HepG2 (cell line): ENCODE data around the gene RASL10A. TPM values are rescaled to one million over a fixed set of nuclear protein-coding genes. Genes with fewer than 3 reads are reported as not detected.

Experiments used
- ATAC-seq: fragments of 200-7000 bp; cut with Tn5 transposase; 3 replicates; pipeline ENCODE4 v1.9.1; 2020; ENCODE audit warnings: mild to moderate bottlenecking, moderate library complexity
- BruUV-seq: library from RNA; stranded (reverse); fragments of 400-500 nt; replicated peaks from 2 replicates; lab custom pipeline; 2021; lab: Mats Ljungman, UMichigan
- CTCF ChIA-PET: fragments of 300-600 bp; formaldehyde crosslinking; extraction: SDS; loops from one replicate; lab custom pipeline; 2021; ENCODE audit warnings: low total read pairs, inconsistent platforms, low intra/inter-chr PET ratio; lab: Yijun Ruan, JAX
- POLR2A ChIA-PET: fragments of 350-600 bp; sonication (Branson Sonifier 250); formaldehyde crosslinking; loops from one replicate; lab custom pipeline; 2020; ENCODE audit warnings: antibody characterized with exemption, inconsistent platforms; lab: Yijun Ruan, JAX
- DNase-seq: peaks from one replicate; pipeline ENCODE4 v3.0.0-alpha.2; 2015; ENCODE audit warnings: low spot score
- FAIRE-seq: peaks from 3 replicates; lab custom pipeline; 2011; peaks lifted over from hg19 to GRCh38; lab: Jason Lieb, UNC
- H2AFZ ChIP-seq: one replicate; pipeline ENCODE4 v1.6.1; 2011; ENCODE audit warnings: low read length, inconsistent platforms
- H3K27ac ChIP-seq: fragments of 300-600 bp; 3 replicates; pipeline ENCODE4 v1.8.0; 2011; ENCODE audit warnings: mixed run types, mild to moderate bottlenecking, mixed read lengths, low read length, inconsistent platforms; ENCODE audit not compliant: insufficient read depth; ENCODE audit errors: extremely low read length
- H3K27me3 ChIP-seq, 2 experiments: fragments of 200-600 bp in 1 of 2; 2 replicates in 1 of 2; 3 replicates in 1 of 2; pipeline versions ENCODE4 v1.6.0 to v1.8.0; 2011; ENCODE audit warnings: low read length in 2 of 2, mild to moderate bottlenecking in 2 of 2, moderate library complexity in 2 of 2, inconsistent platforms in 1 of 2; ENCODE audit not compliant: insufficient read depth in 2 of 2, control insufficient read depth in 1 of 2
- H3K36me3 ChIP-seq, 2 experiments: fragments of 200-600 bp in 1 of 2; replicated peaks in 1 of 2; 2 replicates in 1 of 2; 3 replicates in 1 of 2; pipeline versions ENCODE4 v1.5.1 to v1.8.0; 2011; ENCODE audit warnings: low read length in 2 of 2, inconsistent platforms in 1 of 2; ENCODE audit not compliant: insufficient read depth in 2 of 2, control insufficient read depth in 1 of 2
- H3K4me1 ChIP-seq: 2 replicates; pipeline ENCODE4 v1.5.1; 2012; ENCODE audit warnings: low read length, inconsistent platforms; ENCODE audit not compliant: insufficient read depth
- H3K4me2 ChIP-seq: 2 replicates; pipeline ENCODE4 v1.6.0; 2011; ENCODE audit warnings: low read depth, low read length, inconsistent platforms
- H3K4me3 ChIP-seq, 3 experiments: fragments of 200-600 bp in 1 of 3; sonication (generic), shearing (Covaris generic) in 1 of 3; replicated peaks in 1 of 3; 2 replicates each; pipeline ENCODE4 v1.5.1; 2011 to 2016; ENCODE audit warnings: low read length in 3 of 3, inconsistent platforms in 2 of 3, low read depth in 2 of 3, mild to moderate bottlenecking in 2 of 3, control low read depth in 1 of 3, mixed read lengths in 1 of 3; ENCODE audit not compliant: insufficient read depth in 1 of 3
- H3K79me2 ChIP-seq: one replicate; pipeline ENCODE4 v1.6.1; 2011; ENCODE audit warnings: low read length, inconsistent platforms; ENCODE audit not compliant: insufficient read depth
- H3K9ac ChIP-seq: 2 replicates; pipeline ENCODE4 v1.6.0; 2011; ENCODE audit warnings: mild to moderate bottlenecking, low read depth, low read length, inconsistent platforms; ENCODE audit not compliant: insufficient read depth
- H3K9me3 ChIP-seq: 2 replicates; pipeline ENCODE4 v1.5.1; 2012; ENCODE audit warnings: mild to moderate bottlenecking, low read length
- H4K20me1 ChIP-seq: 2 replicates; pipeline ENCODE4 v1.6.0; 2011; ENCODE audit warnings: inconsistent platforms, mild to moderate bottlenecking, low read length, moderate library complexity; ENCODE audit not compliant: insufficient read depth
- AGO1 ChIP-seq: fragments of 200-400 bp; formaldehyde crosslinking; IDR thresholded peaks from 2 replicates; pipeline ENCODE4 v1.6.1; 2017; ENCODE audit warnings: mild to moderate bottlenecking, low read depth, low read length, moderate library complexity; ENCODE audit not compliant: poor library complexity, severe bottlenecking
- HMGA1 ChIP-seq: sonication (generic); formaldehyde crosslinking; conservative IDR thresholded peaks from 2 replicates; pipeline ENCODE4 v1.4.0; 2020; ENCODE audit warnings: missing genetic modification reagents
- HNRNPLL ChIP-seq: fragments of 200-400 bp; formaldehyde crosslinking; IDR thresholded peaks from 2 replicates; pipeline ENCODE4 v1.6.1; 2017; ENCODE audit warnings: mild to moderate bottlenecking, low read depth, low read length; ENCODE audit not compliant: poor library complexity, severe bottlenecking
- TERF1 ChIP-seq: sonication (generic); formaldehyde crosslinking; IDR thresholded peaks from 2 replicates; pipeline ENCODE4 v1.8.0; 2022; ENCODE audit warnings: mild to moderate bottlenecking, missing genetic modification reagents, moderate library complexity
- ZFP91 ChIP-seq: sonication (generic); formaldehyde crosslinking; IDR thresholded peaks from 2 replicates; pipeline ENCODE4 v1.9.0; 2022; ENCODE audit warnings: missing genetic modification reagents, mild to moderate bottlenecking, borderline replicate concordance
- ZFX ChIP-seq: sonication (generic); formaldehyde crosslinking; IDR thresholded peaks from 2 replicates; pipeline ENCODE4 v1.4.0; 2020; ENCODE audit warnings: mild to moderate bottlenecking, low read depth, missing genetic modification reagents, moderate library complexity
- ZNF10 ChIP-seq: sonication (generic); formaldehyde crosslinking; IDR thresholded peaks from 2 replicates; pipeline ENCODE4 v1.4.0; 2020; ENCODE audit warnings: mild to moderate bottlenecking, low read depth, missing genetic modification reagents, borderline replicate concordance
- ZNF556 ChIP-seq: sonication (generic); formaldehyde crosslinking; IDR thresholded peaks from 2 replicates; pipeline ENCODE4 v1.4.0; 2020; ENCODE audit warnings: mild to moderate bottlenecking, missing genetic modification reagents, borderline replicate concordance
- ZNF768 ChIP-seq: sonication (generic); formaldehyde crosslinking; IDR thresholded peaks from 2 replicates; pipeline ENCODE4 v1.4.0; 2020; ENCODE audit warnings: missing genetic modification reagents
- ZNF777 ChIP-seq: sonication (generic); formaldehyde crosslinking; IDR thresholded peaks from 2 replicates; pipeline ENCODE4 v1.4.0; 2020; ENCODE audit warnings: missing genetic modification reagents
- ZNF788 ChIP-seq: sonication (generic); formaldehyde crosslinking; IDR thresholded peaks from 2 replicates; pipeline ENCODE4 v1.5.0; 2020; ENCODE audit warnings: mild to moderate bottlenecking, missing genetic modification reagents, borderline replicate concordance
- WGBS: methylation state at CpG from one replicate; pipeline ENCODE4 v1.1.6; 2017; ENCODE audit warnings: low lambda C conversion rate; 5-methylcytosine and 5-hydroxymethylcytosine counted together
- in situ Hi-C: cut with HindIII; loops from 2 replicates; pipeline ENCODE4 v1.10.0; 2017; ENCODE audit warnings: low pct_unique_long_range_greater_than_20kb; ENCODE audit not compliant: extremely low pct_ligation_motif_present
- intact Hi-C: fragments of 100-400 bp; cut with micrococcal nuclease; formaldehyde crosslinking; loops from one replicate; pipeline ENCODE4 v1.10.0; 2022; ENCODE audit not compliant: unreplicated experiment
- polyA plus RNA-seq, 8 experiments: library from polyadenylated mRNA; depleted of rRNA in 3 of 8; stranded (reverse) in 7 of 8; unstranded in 1 of 8; fragments of >200 nt; fragmentation: Illumina TruSeq in 4 of 8; extraction: Trizol in 4 of 8; gene quantifications; 2 replicates each; pipeline versions ENCODE4 v1.2.1 to v1.2.3, GENCODE V29; 2011 to 2016; ENCODE audit warnings: low read depth in 4 of 8, missing spikeins in 1 of 8, mixed read lengths in 1 of 8; ENCODE audit not compliant: insufficient read depth in 1 of 8
- total RNA-seq, 5 experiments: library from RNA; depleted of rRNA; stranded (reverse); fragments of >200 nt; fragmentation: Illumina TruSeq; extraction: Trizol; gene quantifications; 2 replicates each; pipeline ENCODE4 v1.2.3, GENCODE V29; 2016; ENCODE audit warnings: low read depth in 1 of 5
- TF ChIP-seq, protein P1 (sequence below): sonication (generic); formaldehyde crosslinking; IDR thresholded peaks from 2 replicates; pipeline ENCODE4 v1.5.1; 2020; ENCODE audit warnings: mild to moderate bottlenecking, missing genetic modification reagents, moderate library complexity

RASL10A gene
- total and polyA plus RNA-seq, 2 of the 13 experiments (the other 11 are each of a cell fraction or from before 2014, with no cell fraction given), result 0.05 to 0.22 TPM

GRCh38 chr22:29314537-29315285 is 786 bp downstream of the RASL10A start (continued):
- TF ChIP-seq ZNF777 (CRISPR knock-in tag), result peak; percentile 95
- TF ChIP-seq ZNF10 (CRISPR knock-in tag), result no peak
- TF ChIP-seq ZNF556, result no peak
- TF ChIP-seq ZNF788 (CRISPR knock-in tag), result 0 out of 2 replicates have a peak, but pooled peaks have one; percentile 30
- TF ChIP-seq HMGA1 (CRISPR knock-in tag), result no peak
- TF ChIP-seq AGO1, result no peak

DNA sequence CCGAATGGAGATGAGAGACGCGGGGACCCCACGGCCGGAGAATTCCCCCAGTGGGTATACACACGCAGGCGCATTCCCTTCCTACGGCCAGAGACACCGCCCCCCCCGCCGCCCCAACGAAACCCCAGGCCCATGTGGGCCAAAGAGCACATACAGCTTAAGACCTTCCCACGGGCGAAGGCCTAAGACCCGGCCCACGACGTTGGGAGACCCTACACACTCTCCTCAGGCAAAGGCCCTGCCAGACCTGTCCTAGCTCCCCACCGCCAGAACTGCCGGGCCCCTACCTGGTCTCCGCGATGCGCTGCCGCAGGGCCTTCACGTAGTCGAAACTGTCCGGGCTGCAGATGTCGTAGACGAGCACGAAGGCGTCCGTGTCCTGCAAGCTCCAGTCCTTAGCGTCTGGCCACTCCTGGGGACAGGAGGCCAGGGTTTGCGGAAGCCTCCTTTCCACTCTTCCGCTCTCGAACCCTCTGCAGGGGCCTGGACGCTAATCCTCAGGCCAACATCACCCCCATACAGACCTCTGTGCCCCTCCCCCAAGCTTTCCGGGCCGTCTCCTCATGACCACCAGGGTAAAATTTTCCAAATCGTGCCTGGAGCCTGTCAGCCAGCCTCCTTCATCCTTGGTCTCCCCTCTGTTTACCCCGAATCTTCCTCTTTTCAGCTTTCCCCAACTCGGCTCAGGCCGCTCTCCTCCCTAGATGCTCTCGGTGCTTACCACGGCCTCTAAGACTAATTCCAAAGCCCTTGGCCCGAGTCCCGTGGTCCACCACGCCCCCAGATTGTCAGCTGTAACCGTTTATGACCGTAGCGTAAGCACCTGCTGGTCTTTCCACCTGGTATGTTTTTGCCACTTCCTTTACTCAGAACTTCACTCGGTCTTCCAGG is 1.7 kb downstream of the RASL10A start:
- H3K4me3 ChIP-seq, result peak overlapping the region in 2 of 3 experiments; percentile 41 to 70; a peak in 4 of 6 replicates
- 6% methylated on average over 34 of the region's 51 CpGs for WGBS
- H4K20me1 ChIP-seq, result no peaks in the 10 kb centered on the region; the same call in 1 of the 2 replicates
- peak; percentile 8; the same call in 2 of the 3 replicates for ATAC-seq
- intact Hi-C loops, result no loop called here
- POLR2A ChIA-PET, result no interaction called here
- H3K27ac ChIP-seq, result no peak overlapping the region
- no peak for DNase-seq
- peak overlapping the region; percentile 73 for H3K4me2 ChIP-seq
- no peaks in the 10 kb centered on the region for H3K79me2 ChIP-seq
- H2AFZ ChIP-seq, result no peak overlapping the region
- H3K9me3 ChIP-seq, result no peaks in the 10 kb centered on the region
- H3K4me1 ChIP-seq, result peaks cover 42% of the 10 kb centered on the region
- no peak overlapping the region for H3K9ac ChIP-seq
- in situ Hi-C loops, result no loop called here
- no peak for FAIRE-seq
- H3K36me3 ChIP-seq, result no peaks in the 10 kb centered on the region
- no TSS peak for BruUV-seq
- H3K27me3 ChIP-seq, result peaks cover 7 to 41% of the 10 kb centered on the region in 2 experiments
- CTCF ChIA-PET, result no interaction called here
- TF ChIP-seq HNRNPLL (peak; percentile 78), ZFP91 (CRISPR knock-in tag) (0 out of 2 replicates have a peak, but pooled peaks have one; percentile 38), ZNF768 (CRISPR knock-in tag) (0 out of 2 replicates have a peak, but pooled peaks have one; percentile 5), ZFX (CRISPR knock-in tag) (peak; percentile 23; the same call in 1 of the 2 replicates), TERF1 (CRISPR knock-in tag) (no peak)
- TF ChIP-seq, protein P1, sequence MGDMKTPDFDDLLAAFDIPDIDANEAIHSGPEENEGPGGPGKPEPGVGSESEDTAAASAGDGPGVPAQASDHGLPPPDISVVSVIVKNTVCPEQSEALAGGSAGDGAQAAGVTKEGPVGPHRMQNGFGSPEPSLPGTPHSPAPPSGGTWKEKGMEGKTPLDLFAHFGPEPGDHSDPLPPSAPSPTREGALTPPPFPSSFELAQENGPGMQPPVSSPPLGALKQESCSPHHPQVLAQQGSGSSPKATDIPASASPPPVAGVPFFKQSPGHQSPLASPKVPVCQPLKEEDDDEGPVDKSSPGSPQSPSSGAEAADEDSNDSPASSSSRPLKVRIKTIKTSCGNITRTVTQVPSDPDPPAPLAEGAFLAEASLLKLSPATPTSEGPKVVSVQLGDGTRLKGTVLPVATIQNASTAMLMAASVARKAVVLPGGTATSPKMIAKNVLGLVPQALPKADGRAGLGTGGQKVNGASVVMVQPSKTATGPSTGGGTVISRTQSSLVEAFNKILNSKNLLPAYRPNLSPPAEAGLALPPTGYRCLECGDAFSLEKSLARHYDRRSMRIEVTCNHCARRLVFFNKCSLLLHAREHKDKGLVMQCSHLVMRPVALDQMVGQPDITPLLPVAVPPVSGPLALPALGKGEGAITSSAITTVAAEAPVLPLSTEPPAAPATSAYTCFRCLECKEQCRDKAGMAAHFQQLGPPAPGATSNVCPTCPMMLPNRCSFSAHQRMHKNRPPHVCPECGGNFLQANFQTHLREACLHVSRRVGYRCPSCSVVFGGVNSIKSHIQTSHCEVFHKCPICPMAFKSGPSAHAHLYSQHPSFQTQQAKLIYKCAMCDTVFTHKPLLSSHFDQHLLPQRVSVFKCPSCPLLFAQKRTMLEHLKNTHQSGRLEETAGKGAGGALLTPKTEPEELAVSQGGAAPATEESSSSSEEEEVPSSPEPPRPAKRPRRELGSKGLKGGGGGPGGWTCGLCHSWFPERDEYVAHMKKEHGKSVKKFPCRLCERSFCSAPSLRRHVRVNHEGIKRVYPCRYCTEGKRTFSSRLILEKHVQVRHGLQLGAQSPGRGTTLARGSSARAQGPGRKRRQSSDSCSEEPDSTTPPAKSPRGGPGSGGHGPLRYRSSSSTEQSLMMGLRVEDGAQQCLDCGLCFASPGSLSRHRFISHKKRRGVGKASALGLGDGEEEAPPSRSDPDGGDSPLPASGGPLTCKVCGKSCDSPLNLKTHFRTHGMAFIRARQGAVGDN (CRISPR knock-in tag), result peak; percentile 36
